ENCODE data around the gene FNDC1. TPM values are rescaled to one million over a fixed set of nuclear protein-coding genes. Genes with fewer than 3 reads are reported as not detected.

Gene FNDC1
- total and polyA plus RNA-seq, 2 of the 13 experiments (the other 11 are each of a cell fraction or from before 2014, with no cell fraction given): not detected

- Histone ChIP-seq H3K9me3 (ENCODE audit: low read length) (no peaks in the 10 kb centered on the region), H3K4me1 (ENCODE audit: insufficient read depth, low read length) (peaks cover 10% of the 10 kb centered on the region), H3K27me3 (ENCODE audit: control insufficient read depth in 1 of 2, insufficient read depth in 2 of 2, low read length in 2 of 2) (peaks cover 0 to 9% of the 10 kb centered on the region in 2 experiments; a peak in 1 of 5 replicates), H3K4me3 (replicated peaks in 1 of 3; ENCODE audit: insufficient read depth in 1 of 3, low read depth in 2 of 3, low read length in 3 of 3) (no peak overlapping the region), H3K9ac (ENCODE audit: insufficient read depth, low read depth, low read length) (no peak overlapping the region), H4K20me1 (ENCODE audit: insufficient read depth, low read length) (no peaks in the 10 kb centered on the region), H3K36me3 (replicated peaks in 1 of 2; ENCODE audit: control insufficient read depth in 1 of 2, insufficient read depth in 2 of 2, low read length in 2 of 2) (no peaks in the 10 kb centered on the region), H3K79me2 (ENCODE audit: insufficient read depth, low read length) (no peaks in the 10 kb centered on the region), H3K27ac (ENCODE audit: extremely low read length, insufficient read depth, low read length) (no peak overlapping the region), H3K4me2 (ENCODE audit: low read depth, low read length) (no peak overlapping the region), H2AFZ (ENCODE audit: low read length) (no peak overlapping the region)
- ATAC-seq (no peak), DNase-seq (ENCODE audit: low spot score) (no peak), FAIRE-seq (no peak)
- WGBS (ENCODE audit: low lambda C conversion rate): 38% methylated on average over 7 of the region's 7 CpGs
- POLR2A ChIA-PET: no interaction called here
- CTCF ChIA-PET (ENCODE audit: low intra/inter-chr PET ratio, low total read pairs): no interaction called here
- intact Hi-C loops (cut with micrococcal nuclease; ENCODE audit: unreplicated experiment): no loop called here
- in situ Hi-C loops (cut with HindIII; ENCODE audit: extremely low pct_ligation_motif_present, low pct_unique_long_range_greater_than_20kb): no loop called here
- TF ChIP-seq BORCS8-MEF2B (CRISPR knock-in tag; IDR thresholded peaks at IDR 0.05): no peak
- no TSS peak for BruUV-seq (replicated peaks)
Observed at GRCh38 chr6:159301810-159302593, 132.8 kb downstream of the FNDC1 start.

- 43% methylated on average over 5 of the region's 5 CpGs for WGBS (ENCODE audit: low lambda C conversion rate)
Observed at GRCh38 chr6:159302594-159302992, 133.4 kb downstream of the FNDC1 start.

More at GRCh38 chr6:159302594-159302992, 133.4 kb downstream of the FNDC1 start:
- peaks cover 10% of the 10 kb centered on the region for H3K4me1 ChIP-seq (ENCODE audit: insufficient read depth, low read length)
- CTCF ChIA-PET (ENCODE audit: low intra/inter-chr PET ratio, low total read pairs): no interaction called here
- no peaks in the 10 kb centered on the region for H4K20me1 ChIP-seq (ENCODE audit: insufficient read depth, low read length)
- intact Hi-C loops (cut with micrococcal nuclease; ENCODE audit: unreplicated experiment): no loop called here
- no peaks in the 10 kb centered on the region for H3K79me2 ChIP-seq (ENCODE audit: insufficient read depth, low read length)
- no peak overlapping the region for H3K27ac ChIP-seq (ENCODE audit: extremely low read length, insufficient read depth, low read length)
- 0 out of 5 replicates have a peak, but pooled peaks cover 0 to 5% of the 10 kb centered on the region in 2 experiments for H3K27me3 ChIP-seq (ENCODE audit: control insufficient read depth in 1 of 2, insufficient read depth in 2 of 2, low read length in 2 of 2)
- H3K4me2 ChIP-seq (ENCODE audit: low read depth, low read length): no peak overlapping the region
- no peak for TF ChIP-seq SIX4 (CRISPR knock-in tag; IDR thresholded peaks at IDR 0.05)
- no peak for TF ChIP-seq MLLT10 (CRISPR knock-in tag; IDR thresholded peaks at IDR 0.05)
- no peak for TF ChIP-seq ELK4 (CRISPR knock-in tag; IDR thresholded peaks at IDR 0.05; ENCODE audit: borderline replicate concordance)
- TF ChIP-seq TBX2 (CRISPR knock-in tag; IDR thresholded peaks at IDR 0.05; ENCODE audit: borderline replicate concordance): no peak
- no peak for TF ChIP-seq JDP2 (CRISPR knock-in tag; IDR thresholded peaks at IDR 0.05; ENCODE audit: borderline replicate concordance)
- no peak for TF ChIP-seq ZNF234 (CRISPR knock-in tag; conservative IDR thresholded peaks at IDR 0.05)
- no peak for TF ChIP-seq POLR2AphosphoS5 (IDR thresholded peaks at IDR 0.05; ENCODE audit: low read depth, low read length)
- TF ChIP-seq ZNF724P (CRISPR knock-in tag; IDR thresholded peaks at IDR 0.05; ENCODE audit: borderline replicate concordance): no peak
- H2AFZ ChIP-seq (ENCODE audit: low read length): no peak overlapping the region
- DNase-seq (ENCODE audit: low spot score) (no peak), ATAC-seq (no peak), FAIRE-seq (no peak)
- BruUV-seq (replicated peaks): no TSS peak
- in situ Hi-C loops (cut with HindIII; ENCODE audit: extremely low pct_ligation_motif_present, low pct_unique_long_range_greater_than_20kb): no loop called here
- no peak overlapping the region for H3K4me3 ChIP-seq (replicated peaks in 1 of 3; ENCODE audit: insufficient read depth in 1 of 3, low read depth in 2 of 3, low read length in 3 of 3)
- no peaks in the 10 kb centered on the region for H3K9me3 ChIP-seq (ENCODE audit: low read length)
- POLR2A ChIA-PET: no interaction called here
- no peak overlapping the region for H3K9ac ChIP-seq (ENCODE audit: insufficient read depth, low read depth, low read length)
- no peaks in the 10 kb centered on the region for H3K36me3 ChIP-seq (replicated peaks in 1 of 2; ENCODE audit: control insufficient read depth in 1 of 2, insufficient read depth in 2 of 2, low read length in 2 of 2)
